Measurements from ENCODE around the gene VAT1L.

The VAT1L gene

GRCh38 chr16:77789085-77790008, 983 bp downstream of the VAT1L start:
- TF ChIP-seq TAF1 (IDR thresholded peaks at IDR 0.05; ENCODE audit: low read depth) (no peak), REST (IDR thresholded peaks at IDR 0.05; ENCODE audit: low read depth) (no peak), TEAD4 (IDR thresholded peaks at IDR 0.05) (no peak), EGR1 (IDR thresholded peaks at IDR 0.05) (no peak), ZBTB7A (IDR thresholded peaks at IDR 0.05; ENCODE audit: low read depth) (no peak), EP300 (IDR thresholded peaks at IDR 0.05; ENCODE audit: borderline replicate concordance) (no peak), CEBPB (IDR thresholded peaks at IDR 0.05) (no peak), FOXM1 (IDR thresholded peaks at IDR 0.05; ENCODE audit: borderline replicate concordance, low read depth) (no peak), NFIC (IDR thresholded peaks at IDR 0.05) (no peak), CREB1 (IDR thresholded peaks at IDR 0.05; ENCODE audit: low read depth) (no peak), MAX (IDR thresholded peaks at IDR 0.05) (no peak), USF1 (IDR thresholded peaks at IDR 0.05) (no peak)

GRCh38 chr16:77790009-77790372, 1.6 kb downstream of the VAT1L start:
- no peak for TF ChIP-seq TCF12 (IDR thresholded peaks at IDR 0.05; ENCODE audit: low read depth)
- no peak for TF ChIP-seq FOXM1 (IDR thresholded peaks at IDR 0.05; ENCODE audit: borderline replicate concordance, low read depth)
- TF ChIP-seq NFIC (IDR thresholded peaks at IDR 0.05): no peak
- no peak for TF ChIP-seq REST (IDR thresholded peaks at IDR 0.05; ENCODE audit: low read depth)
- no peak for TF ChIP-seq MAX (IDR thresholded peaks at IDR 0.05)
- TF ChIP-seq YY1 (IDR thresholded peaks at IDR 0.05; ENCODE audit: low read depth): no peak

GRCh38 chr16:77790912-77791311, 2.5 kb downstream of the VAT1L start:
- TF ChIP-seq TAF1 (IDR thresholded peaks at IDR 0.05; ENCODE audit: low read depth): no peak
- no peak for TF ChIP-seq EP300 (IDR thresholded peaks at IDR 0.05; ENCODE audit: borderline replicate concordance)
- TF ChIP-seq CEBPB (IDR thresholded peaks at IDR 0.05): no peak
- TF ChIP-seq EGR1 (IDR thresholded peaks at IDR 0.05): no peak
- no peak for TF ChIP-seq ZBTB7A (IDR thresholded peaks at IDR 0.05; ENCODE audit: low read depth)
- TF ChIP-seq CREB1 (IDR thresholded peaks at IDR 0.05; ENCODE audit: low read depth): no peak
- no peak for TF ChIP-seq TCF12 (IDR thresholded peaks at IDR 0.05; ENCODE audit: low read depth)
- TF ChIP-seq RAD21 (IDR thresholded peaks at IDR 0.05; ENCODE audit: low read depth): no peak
- TF ChIP-seq USF1 (IDR thresholded peaks at IDR 0.05): no peak
- TF ChIP-seq TEAD4 (IDR thresholded peaks at IDR 0.05): no peak
- no peak for TF ChIP-seq YY1 (IDR thresholded peaks at IDR 0.05; ENCODE audit: low read depth)
- no peak for TF ChIP-seq NFIC (IDR thresholded peaks at IDR 0.05)
- no peak for TF ChIP-seq REST (IDR thresholded peaks at IDR 0.05; ENCODE audit: low read depth)
- no peak for TF ChIP-seq MAX (IDR thresholded peaks at IDR 0.05)
- TF ChIP-seq FOXM1 (IDR thresholded peaks at IDR 0.05; ENCODE audit: borderline replicate concordance, low read depth): no peak

GRCh38 chr16:77793417-77793816, 5.1 kb downstream of the VAT1L start:
- TF ChIP-seq NFIC (IDR thresholded peaks at IDR 0.05) (no peak), REST (IDR thresholded peaks at IDR 0.05; ENCODE audit: low read depth) (no peak), MAX (IDR thresholded peaks at IDR 0.05) (no peak), YY1 (IDR thresholded peaks at IDR 0.05; ENCODE audit: low read depth) (no peak), TEAD4 (IDR thresholded peaks at IDR 0.05) (no peak), ZBTB7A (IDR thresholded peaks at IDR 0.05; ENCODE audit: low read depth) (no peak), FOXM1 (IDR thresholded peaks at IDR 0.05; ENCODE audit: borderline replicate concordance, low read depth) (no peak), TCF12 (IDR thresholded peaks at IDR 0.05; ENCODE audit: low read depth) (no peak), EP300 (IDR thresholded peaks at IDR 0.05; ENCODE audit: borderline replicate concordance) (no peak), TAF1 (IDR thresholded peaks at IDR 0.05; ENCODE audit: low read depth) (no peak), RAD21 (IDR thresholded peaks at IDR 0.05; ENCODE audit: low read depth) (no peak), EGR1 (IDR thresholded peaks at IDR 0.05) (no peak), USF1 (IDR thresholded peaks at IDR 0.05) (no peak), CREB1 (IDR thresholded peaks at IDR 0.05; ENCODE audit: low read depth) (no peak), CEBPB (IDR thresholded peaks at IDR 0.05) (no peak)
